ENCODE data around the gene SH2D3C. TPM values are rescaled to one million over a fixed set of nuclear protein-coding genes. Genes with fewer than 3 reads are reported as not detected.

SH2D3C gene
- total and polyA plus RNA-seq, 10 of the 15 experiments (the other 5 are each of a cell fraction or from before 2014, with no cell fraction given): 1.2 to 23.5 (median 16.2) TPM

GRCh38 chr9:127810378-127811187 lies 32.1 kb upstream of the SH2D3C start:
- ATAC-seq (no peak), FAIRE-seq (no peak), DNase-seq (ENCODE audit: low read depth, low spot score) (no peak)
- Histone ChIP-seq H3K79me2 (ENCODE audit: control insufficient read depth, insufficient read depth, low read length) (no peaks in the 10 kb centered on the region), H3K9ac (ENCODE audit: control insufficient read depth, insufficient read depth, low read length) (no peak overlapping the region), H2AFZ (ENCODE audit: control insufficient read depth, low read depth, low read length) (no peak overlapping the region), H3K9me3 (replicated peaks; ENCODE audit: control insufficient read depth, insufficient read depth, low read length) (no peaks in the 10 kb centered on the region), H3K27ac (ENCODE audit: control insufficient read depth, insufficient read depth) (no peak overlapping the region), H3K36me3 (ENCODE audit: control insufficient read depth in 2 of 2, insufficient read depth in 2 of 2, low read length in 1 of 2) (peaks cover 3 to 27% of the 10 kb centered on the region in 2 experiments; a peak in 3 of 4 replicates), H3K4me2 (ENCODE audit: control insufficient read depth, insufficient read depth) (no peak overlapping the region), H3K4me3 (no peak overlapping the region), H4K20me1 (ENCODE audit: control insufficient read depth, insufficient read depth) (no peaks in the 10 kb centered on the region; the same call in 1 of the 2 replicates), H3K4me1 (ENCODE audit: control insufficient read depth, insufficient read depth, low read length) (no peaks in the 10 kb centered on the region), H3K27me3 (replicated peaks in 1 of 2; ENCODE audit: control insufficient read depth in 2 of 2, insufficient read depth in 2 of 2, low read length in 1 of 2) (no peaks in the 10 kb centered on the region)
- TF ChIP-seq HCFC1 (IDR thresholded peaks at IDR 0.05; ENCODE audit: low read length) (no peak), EED (IDR thresholded peaks at IDR 0.05; ENCODE audit: low read depth) (no peak), IRF3 (IDR thresholded peaks at IDR 0.05) (no peak), ETV6 (conservative IDR thresholded peaks at IDR 0.05 in 1 of 2, IDR thresholded peaks at IDR 0.05 in 1 of 2; ENCODE audit: borderline replicate concordance in 1 of 2, low read depth in 1 of 2) (no peak), FOS (IDR thresholded peaks at IDR 0.05; ENCODE audit: borderline replicate concordance, extremely low read depth, insufficient read length) (no peak), HDGF (IDR thresholded peaks at IDR 0.05) (no peak), TCF12 (IDR thresholded peaks at IDR 0.05; ENCODE audit: low read depth, low read length) (no peak), JUNB (IDR thresholded peaks at IDR 0.05) (no peak), EZH2 (IDR thresholded peaks at IDR 0.05; ENCODE audit: borderline replicate concordance, control insufficient read depth, low read depth, low read length) (no peak), MEF2A (IDR thresholded peaks at IDR 0.05; ENCODE audit: insufficient read depth, low read depth, low read length) (no peak), ZZZ3 (IDR thresholded peaks at IDR 0.05; ENCODE audit: control insufficient read depth, insufficient read length, low read depth) (no peak), NRF1 (conservative IDR thresholded peaks at IDR 0.05; ENCODE audit: low read depth, low read length) (no peak)
- TF ChIP-seq, protein P1, sequence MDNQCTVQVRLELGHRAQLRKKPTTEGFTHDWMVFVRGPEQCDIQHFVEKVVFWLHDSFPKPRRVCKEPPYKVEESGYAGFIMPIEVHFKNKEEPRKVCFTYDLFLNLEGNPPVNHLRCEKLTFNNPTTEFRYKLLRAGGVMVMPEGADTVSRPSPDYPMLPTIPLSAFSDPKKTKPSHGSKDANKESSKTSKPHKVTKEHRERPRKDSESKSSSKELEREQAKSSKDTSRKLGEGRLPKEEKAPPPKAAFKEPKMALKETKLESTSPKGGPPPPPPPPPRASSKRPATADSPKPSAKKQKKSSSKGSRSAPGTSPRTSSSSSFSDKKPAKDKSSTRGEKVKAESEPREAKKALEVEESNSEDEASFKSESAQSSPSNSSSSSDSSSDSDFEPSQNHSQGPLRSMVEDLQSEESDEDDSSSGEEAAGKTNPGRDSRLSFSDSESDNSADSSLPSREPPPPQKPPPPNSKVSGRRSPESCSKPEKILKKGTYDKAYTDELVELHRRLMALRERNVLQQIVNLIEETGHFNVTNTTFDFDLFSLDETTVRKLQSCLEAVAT (IDR thresholded peaks at IDR 0.05): no peak
- no TSS peak for BruUV-seq (replicated peaks)
- intact Hi-C loops (cut with micrococcal nuclease; ENCODE audit: unreplicated experiment) (no loop called here), in situ Hi-C loops (cut with MboI) (no loop called here)
- ChIA-PET CTCF (no interaction called here), RAD21 (ENCODE audit: unreplicated experiment) (no interaction called here), SMC1A (ENCODE audit: uncharacterized antibody, unreplicated experiment) (interaction anchor here (0.6 kb wide), 1 partner anchor 86 kb away, joined by 3 read pairs; no protein-coding TSS in a partner anchor), POLR2A (no interaction called here)
- WGBS (ENCODE audit: insufficient coverage, insufficient replicate concordance, low lambda C conversion rate, missing lambda C conversion rate): 99% methylated on average over 10 of the region's 10 CpGs

All from GM12878 (cell line).